ENCODE measurements around the gene B3GNT7.

- no peak for TF ChIP-seq CTCF (IDR thresholded peaks at IDR 0.05 in 8 of 11, conservative IDR thresholded peaks at IDR 0.05 in 3 of 11)
- no peak for TF ChIP-seq POLR2A (IDR thresholded peaks at IDR 0.05)
- TF ChIP-seq POLR2AphosphoS5 (IDR thresholded peaks at IDR 0.05) = no peak
Observed at GRCh38 chr2:231360401-231360800, 35.1 kb upstream of the B3GNT7 start.

Measured in spleen (tissue), 7 donors.